22Rv1 (cell line): ENCODE data around the gene FAHD1.
"Not testable (repeated sequence)": the region's sequence is repeated elsewhere in the genome, so short reads cannot be mapped to it uniquely, and the experiment has no call there.

Experiments
- H3K27ac ChIP-seq: fragments of 450-650 bp; 2 replicates; pipeline ENCODE4 v1.5.1; 2017
- ZFX ChIP-seq: fragments of 450-650 bp; IDR thresholded peaks from 2 replicates; pipeline ENCODE4 v1.6.1; 2017; ENCODE audit warnings: antibody characterized with exemption, borderline replicate concordance
- TF ChIP-seq, protein P1 (sequence below): fragments of 450-650 bp; IDR thresholded peaks from 2 replicates; pipeline ENCODE4 v1.5.1; 2017; ENCODE audit warnings: mild to moderate bottlenecking

FAHD1 gene

DNA sequence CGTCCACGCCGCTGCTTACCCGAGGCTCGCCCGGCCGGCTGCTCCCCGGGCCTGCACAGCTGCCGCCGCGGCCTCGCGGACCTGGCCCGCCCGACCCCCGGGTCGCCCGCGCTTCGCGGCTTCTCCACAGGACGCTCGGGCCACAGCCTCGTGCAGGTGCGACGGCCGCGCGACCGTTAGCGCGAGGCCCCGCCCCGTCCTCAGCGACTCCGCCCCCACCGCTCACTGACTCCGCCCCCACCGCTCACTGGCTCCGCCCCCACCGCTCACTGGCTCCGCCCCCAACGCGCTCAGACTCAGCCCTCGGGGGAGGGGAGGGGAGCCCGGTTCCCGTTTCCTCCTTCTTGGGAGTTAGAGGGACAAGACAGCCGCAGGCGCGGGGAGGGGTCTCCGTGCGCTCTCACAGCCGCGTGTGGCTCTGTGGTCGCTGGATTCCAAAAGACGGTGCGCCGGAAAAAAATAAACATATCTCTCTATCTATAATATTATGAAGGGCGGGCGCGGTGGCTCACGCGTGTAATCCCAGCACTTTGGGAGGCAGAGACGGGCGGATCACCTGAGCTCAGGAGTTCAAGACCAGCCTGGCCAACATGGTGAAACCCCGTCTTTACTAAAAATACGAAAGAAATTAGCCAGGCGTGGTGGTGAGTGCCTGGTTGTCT is 45.1 kb downstream of the FAHD1 start, which contains the start of gene MEIOB:
TSS of gene MEIOB (minus strand) at position 191 of the 662 bp plus-strand sequence. CDS start 3,989 bp downstream, outside the sequence.
- H3K27ac ChIP-seq: no peak within 1 kb of the TSS

GRCh38 chr16:1874854-1875253 is 47.8 kb downstream of the FAHD1 start:
- TF ChIP-seq, protein P1, sequence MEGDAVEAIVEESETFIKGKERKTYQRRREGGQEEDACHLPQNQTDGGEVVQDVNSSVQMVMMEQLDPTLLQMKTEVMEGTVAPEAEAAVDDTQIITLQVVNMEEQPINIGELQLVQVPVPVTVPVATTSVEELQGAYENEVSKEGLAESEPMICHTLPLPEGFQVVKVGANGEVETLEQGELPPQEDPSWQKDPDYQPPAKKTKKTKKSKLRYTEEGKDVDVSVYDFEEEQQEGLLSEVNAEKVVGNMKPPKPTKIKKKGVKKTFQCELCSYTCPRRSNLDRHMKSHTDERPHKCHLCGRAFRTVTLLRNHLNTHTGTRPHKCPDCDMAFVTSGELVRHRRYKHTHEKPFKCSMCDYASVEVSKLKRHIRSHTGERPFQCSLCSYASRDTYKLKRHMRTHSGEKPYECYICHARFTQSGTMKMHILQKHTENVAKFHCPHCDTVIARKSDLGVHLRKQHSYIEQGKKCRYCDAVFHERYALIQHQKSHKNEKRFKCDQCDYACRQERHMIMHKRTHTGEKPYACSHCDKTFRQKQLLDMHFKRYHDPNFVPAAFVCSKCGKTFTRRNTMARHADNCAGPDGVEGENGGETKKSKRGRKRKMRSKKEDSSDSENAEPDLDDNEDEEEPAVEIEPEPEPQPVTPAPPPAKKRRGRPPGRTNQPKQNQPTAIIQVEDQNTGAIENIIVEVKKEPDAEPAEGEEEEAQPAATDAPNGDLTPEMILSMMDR: no peak
- TF ChIP-seq ZFX: no peak
- H3K27ac ChIP-seq: no peak overlapping the region

More for the DNA sequence above, 45.1 kb downstream of the FAHD1 start, which contains the start of gene MEIOB:
- TF ChIP-seq, protein P1: no peak
- TF ChIP-seq ZFX: no peak

- H3K27ac ChIP-seq: not testable (repeated sequence)
Observed at GRCh38 chr16:1876066-1876465, 49.1 kb downstream of the FAHD1 start.

GRCh38 chr16:1876468-1876867 is 49.5 kb downstream of the FAHD1 start:
- TF ChIP-seq ZFX: no peak
- TF ChIP-seq, protein P1: no peak
- H3K27ac ChIP-seq: no peak overlapping the region

DNA sequence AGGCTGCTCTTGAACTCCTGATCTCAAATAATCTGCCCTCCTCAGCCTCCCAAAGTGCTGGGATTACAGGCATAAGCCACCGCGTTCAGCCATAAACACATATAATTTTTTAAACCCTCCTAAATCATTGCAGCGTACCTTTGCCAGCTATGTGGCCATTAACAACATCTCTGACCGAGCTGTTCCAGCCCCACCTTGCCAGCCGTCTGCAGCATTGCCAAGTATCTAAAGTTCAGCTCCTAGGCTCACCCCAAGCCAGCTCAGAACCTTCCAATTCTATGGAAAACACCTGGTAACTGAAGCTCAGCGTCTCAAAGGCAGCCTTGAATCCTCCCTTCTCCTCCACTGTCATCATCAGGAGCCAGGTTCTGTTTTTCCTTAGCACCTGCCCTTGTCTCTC is 50.1 kb downstream of the FAHD1 start:
- TF ChIP-seq, protein P1: no peak
- TF ChIP-seq ZFX: no peak
- H3K27ac ChIP-seq: no peak overlapping the region

GRCh38 chr16:1877804-1878203 is 50.8 kb downstream of the FAHD1 start:
- TF ChIP-seq, protein P1: no peak
- TF ChIP-seq ZFX: no peak
- H3K27ac ChIP-seq: no peak overlapping the region

- H3K27ac ChIP-seq: no peak overlapping the region
- TF ChIP-seq ZFX: no peak
- TF ChIP-seq, protein P1: no peak
Observed at GRCh38 chr16:1878256-1878655, 51.2 kb downstream of the FAHD1 start.
